ENCODE data around the gene SASS6.

DNA sequence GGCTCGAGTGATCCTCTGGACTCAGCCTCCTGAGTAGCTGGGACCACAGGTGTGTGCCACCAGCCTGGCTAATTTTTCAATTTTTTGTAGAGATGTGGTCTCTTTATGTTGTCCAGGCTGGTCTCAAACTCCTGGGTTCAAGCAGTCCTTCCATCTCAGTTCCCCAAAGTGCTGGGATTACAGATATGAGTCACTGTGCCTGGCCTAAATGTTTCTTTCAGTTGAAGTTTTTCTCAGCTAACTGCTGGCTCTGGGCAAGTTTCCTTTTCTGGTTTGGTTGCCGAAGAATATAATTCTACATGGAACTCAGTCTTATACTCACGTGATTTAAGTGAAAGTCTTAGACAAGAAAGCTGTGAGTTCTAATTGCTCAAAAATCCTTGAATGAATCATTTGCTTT lies 57.0 kb downstream of the SASS6 start:
- TF ChIP-seq POLR2A (IDR thresholded peaks at IDR 0.05) (no peak), POLR2AphosphoS5 (IDR thresholded peaks at IDR 0.05; ENCODE audit: insufficient read depth in 1 of 2, low read depth in 1 of 2) (no peak)
